Tibial artery (tissue), 4 donors: ENCODE results near the gene KLB.
A peak's percentile ranks its signal among the peaks of the same experiment; 100 is the strongest.

Experiments
- DNase-seq, 2 donors: peaks; one replicate each; pipeline ENCODE4 v3.0.0-alpha.2; 2019
- H3K27ac ChIP-seq, 2 donors: fragments of 200-600 bp; sonication (generic) in 1 of 2; 1 replicate in 1 of 2; 2 replicates in 1 of 2; pipeline ENCODE4 v1.5.1; 2018 to 2019; ENCODE audit warnings: mild to moderate bottlenecking in 1 of 2
- H3K27me3 ChIP-seq, 2 donors: fragments of 200-600 bp; sonication (generic) in 1 of 2; one replicate each; pipeline versions ENCODE4 v1.5.1 to v1.6.0; 2016 to 2019
- H3K36me3 ChIP-seq, 3 donors: fragments of 200-600 bp; sonication (generic) in 2 of 3; one replicate each; pipeline ENCODE4 v1.5.1; 2016 to 2019; ENCODE audit warnings: mild to moderate bottlenecking in 2 of 3
- H3K4me1 ChIP-seq, 4 donors: fragments of 200-600 bp; sonication (generic) in 2 of 4; 1 replicate in 3 of 4; 2 replicates in 1 of 4; pipeline ENCODE4 v1.5.1; 2016 to 2019
- H3K4me3 ChIP-seq, 2 donors: fragments of 200-600 bp; sonication (generic) in 1 of 2; 1 replicate in 1 of 2; 2 replicates in 1 of 2; pipeline ENCODE4 v1.5.1; 2018 to 2019; ENCODE audit warnings: mild to moderate bottlenecking in 2 of 2
- H3K9me3 ChIP-seq, 3 donors: fragments of 200-600 bp; sonication (generic) in 1 of 3; one replicate each; pipeline ENCODE4 v1.5.1; 2016 to 2019
- CTCF ChIP-seq, 2 experiments: fragments of 200-600 bp in 1 of 2; fragments of 450-650 bp in 1 of 2; IDR thresholded peaks; one replicate each; pipeline ENCODE4 v1.5.1; 2017 to 2019; ENCODE audit warnings: antibody characterized with exemption in 2 of 2, mild to moderate bottlenecking in 1 of 2, moderate library complexity in 1 of 2
- intact Hi-C: fragments of 100-400 bp; cut with DNase I; formaldehyde crosslinking; loops from one replicate; pipeline ENCODE4 v1.15.0; 2023; ENCODE audit warnings: low total_unique reads

KLB gene

GRCh38 chr4:39472396-39472795 lies 65.7 kb downstream of the KLB start:
- DNase-seq, result no peak
- intact Hi-C loops, result loop anchor here (5.0 kb wide), 1 partner anchor 505 kb away; the partner anchor contains the start of gene PDS5A
- Histone ChIP-seq H3K4me1 (peaks cover 0 to 4% (median 0%) of the 10 kb centered on the region in 4 donors), H3K36me3 (peaks cover 0 to 7% (median 0%) of the 10 kb centered on the region in 3 donors), H3K27me3 (no peaks in the 10 kb centered on the region), H3K9me3 (no peaks in the 10 kb centered on the region), H3K4me3 (no peak overlapping the region), H3K27ac (no peak overlapping the region)
- no peak for TF ChIP-seq CTCF (IDR thresholded peaks at IDR 0.05)

GRCh38 chr4:39476187-39476895 lies 69.6 kb downstream of the KLB start:
- DNase-seq, result no peak

GRCh38 chr4:39480251-39480650 lies 73.5 kb downstream of the KLB start:
- no peaks in the 10 kb centered on the region for H3K27me3 ChIP-seq
- no peak overlapping the region for H3K4me3 ChIP-seq
- intact Hi-C loops, result no loop called here
- no peak overlapping the region for H3K27ac ChIP-seq
- H3K9me3 ChIP-seq, result no peaks in the 10 kb centered on the region
- DNase-seq, result no peak
- H3K36me3 ChIP-seq, result peaks cover 0 to 3% (median 0%) of the 10 kb centered on the region in 3 donors
- peaks cover 0 to 4% (median 0%) of the 10 kb centered on the region in 4 donors for H3K4me1 ChIP-seq
- TF ChIP-seq CTCF (IDR thresholded peaks at IDR 0.05), result no peak

More at GRCh38 chr4:39476187-39476895, 69.6 kb downstream of the KLB start:
- TF ChIP-seq CTCF (IDR thresholded peaks at IDR 0.05), result no peak
- no peaks in the 10 kb centered on the region for H3K27me3 ChIP-seq
- no peaks in the 10 kb centered on the region for H3K9me3 ChIP-seq
- H3K4me3 ChIP-seq, result no peak overlapping the region
- H3K4me1 ChIP-seq, result peaks cover 0 to 4% (median 0%) of the 10 kb centered on the region in 4 donors
- H3K36me3 ChIP-seq, result peaks cover 0 to 7% (median 0%) of the 10 kb centered on the region in 3 donors
- peak overlapping the region in 1 of 2 donors; percentile 5 for H3K27ac ChIP-seq
- intact Hi-C loops, result no loop called here

- DNase-seq, result no peak
- no peak overlapping the region for H3K27ac ChIP-seq
- peaks cover 0 to 3% (median 0%) of the 10 kb centered on the region in 3 donors for H3K36me3 ChIP-seq
- TF ChIP-seq CTCF (IDR thresholded peaks at IDR 0.05), result no peak
- H3K9me3 ChIP-seq, result no peaks in the 10 kb centered on the region
- peaks cover 0 to 4% (median 0%) of the 10 kb centered on the region in 4 donors for H3K4me1 ChIP-seq
- intact Hi-C loops, result no loop called here
- no peaks in the 10 kb centered on the region for H3K27me3 ChIP-seq
- no peak overlapping the region for H3K4me3 ChIP-seq
Measured at GRCh38 chr4:39480902-39481695, 74.4 kb downstream of the KLB start.

GRCh38 chr4:39484582-39485272 lies 78.0 kb downstream of the KLB start:
- H3K27me3 ChIP-seq, result no peaks in the 10 kb centered on the region
- no peak for DNase-seq
- no peak overlapping the region for H3K27ac ChIP-seq
- no peaks in the 10 kb centered on the region for H3K9me3 ChIP-seq
- intact Hi-C loops, result no loop called here
- no peaks in the 10 kb centered on the region for H3K36me3 ChIP-seq
- H3K4me3 ChIP-seq, result no peak overlapping the region
- no peaks in the 10 kb centered on the region for H3K4me1 ChIP-seq
- TF ChIP-seq CTCF (IDR thresholded peaks at IDR 0.05), result no peak
